Activated T-cell treated with anti-CD3 and anti-CD28 coated beads, Interleukin-2, amount 50 U/mL, for 72 hours (primary cell): ENCODE data around the gene GALNT14. TPM values are rescaled to one million over a fixed set of nuclear protein-coding genes. Genes with fewer than 3 reads are reported as not detected.

Source experiments
- ATAC-seq, 2 donors: fragments of 150-1000 bp; cut with Tn5 transposase; replicated peaks in 1 of 2; 2 replicates each; pipeline ENCODE4 v1.10.0; 2021; ENCODE audit warnings: moderate library complexity in 2 of 2, mild to moderate bottlenecking in 1 of 2
- DNase-seq, 2 donors: peaks; one replicate each; pipeline ENCODE4 v3.0.0; 2021 to 2022; ENCODE audit warnings: mixed read lengths in 1 of 2
- H3K27ac Mint-ChIP-seq: one replicate; pipeline ENCODE4 v1.8.0; 2022; ENCODE audit warnings: mild to moderate bottlenecking, moderate library complexity, mixed read lengths
- H3K27me3 Mint-ChIP-seq: one replicate; pipeline ENCODE4 v1.8.0; 2022; ENCODE audit warnings: low read depth, mixed read lengths
- H3K36me3 Mint-ChIP-seq, 2 donors: one replicate each; pipeline ENCODE4 v1.8.0; 2022; ENCODE audit warnings: mixed read lengths in 2 of 2, mild to moderate bottlenecking in 1 of 2; ENCODE audit not compliant: insufficient read depth in 2 of 2
- H3K4me1 Mint-ChIP-seq: one replicate; pipeline ENCODE4 v1.8.0; 2022; ENCODE audit warnings: low read depth, mixed read lengths
- H3K4me3 Mint-ChIP-seq, 2 donors: one replicate each; pipeline ENCODE4 v1.8.0; 2022; ENCODE audit warnings: mild to moderate bottlenecking in 2 of 2, mixed read lengths in 2 of 2, moderate library complexity in 2 of 2
- H3K9me3 Mint-ChIP-seq, 2 donors: one replicate each; pipeline ENCODE4 v1.8.0; 2022; ENCODE audit warnings: mixed read lengths in 2 of 2
- total RNA-seq, 2 donors: library from RNA; stranded (reverse); gene quantifications; one replicate each; pipeline ENCODE4 v1.2.3, GENCODE V29; 2022

Gene GALNT14
- total RNA-seq, 2 donors from 2014 or later = 0.67 to 0.81 TPM

DNA sequence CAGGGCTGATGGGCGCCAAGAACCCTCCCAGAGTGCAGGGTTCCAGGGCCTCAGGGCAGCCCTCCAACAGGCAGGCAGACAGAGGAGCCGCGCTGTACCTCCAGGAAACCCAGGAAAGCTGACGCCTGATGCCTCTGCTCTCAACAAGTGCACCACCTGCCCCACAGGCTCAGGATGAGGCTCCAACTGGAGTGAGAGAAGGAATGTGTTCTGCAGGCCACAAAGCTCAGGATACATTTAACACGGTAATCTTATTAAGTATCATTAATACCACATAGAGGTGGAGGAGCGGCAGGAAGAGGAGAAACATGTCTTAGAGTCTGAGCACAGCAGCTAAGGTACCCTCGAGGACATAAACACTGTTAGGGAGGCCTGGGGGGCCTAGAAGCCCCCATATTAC is 175.1 kb downstream of the GALNT14 start:
- Mint-ChIP-seq H3K4me1 (peaks cover 5% of the 10 kb centered on the region), H3K9me3 (no peaks in the 10 kb centered on the region), H3K4me3 (no peak overlapping the region), H3K36me3 (no peaks in the 10 kb centered on the region), H3K27ac (no peak overlapping the region), H3K27me3 (no peaks in the 10 kb centered on the region)
- no peak for DNase-seq
- ATAC-seq = no peak

GRCh38 chr2:30960213-30960612 is 178.0 kb downstream of the GALNT14 start:
- no peaks in the 10 kb centered on the region for H3K36me3 Mint-ChIP-seq
- no peak overlapping the region for H3K27ac Mint-ChIP-seq
- no peak for DNase-seq
- ATAC-seq = no peak
- no peaks in the 10 kb centered on the region for H3K27me3 Mint-ChIP-seq
- no peak overlapping the region for H3K4me3 Mint-ChIP-seq
- peaks cover 5% of the 10 kb centered on the region for H3K4me1 Mint-ChIP-seq
- no peaks in the 10 kb centered on the region for H3K9me3 Mint-ChIP-seq

DNA sequence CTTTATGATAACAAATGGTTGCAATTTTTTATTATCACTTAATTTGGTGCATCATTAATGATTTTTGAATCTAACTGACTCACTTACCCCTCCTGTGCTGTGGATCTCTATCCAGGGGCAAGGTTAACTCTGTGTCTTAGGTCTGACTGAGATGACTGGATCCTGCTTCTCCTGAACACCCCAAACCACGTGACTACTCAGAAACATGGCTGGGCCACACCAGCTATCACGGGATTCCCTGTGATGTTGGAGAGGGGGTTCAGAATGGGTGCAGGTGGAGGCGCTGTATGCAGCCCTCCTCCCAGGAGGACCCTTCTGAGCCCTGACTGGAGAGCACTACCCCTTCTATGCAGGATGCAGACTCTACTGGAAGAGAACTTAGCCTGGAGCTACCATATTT is 178.6 kb downstream of the GALNT14 start:
- Mint-ChIP-seq H3K4me3 (no peak overlapping the region), H3K27ac (no peak overlapping the region)

GRCh38 chr2:30958918-30959265 is 179.3 kb downstream of the GALNT14 start:
- Mint-ChIP-seq H3K9me3 (no peaks in the 10 kb centered on the region), H3K27ac (no peak overlapping the region), H3K4me1 (peaks cover 5% of the 10 kb centered on the region), H3K36me3 (no peaks in the 10 kb centered on the region), H3K4me3 (no peak overlapping the region), H3K27me3 (no peaks in the 10 kb centered on the region)
- no peak for DNase-seq
- no peak for ATAC-seq

More for the DNA sequence above, 178.6 kb downstream of the GALNT14 start:
- Mint-ChIP-seq H3K27me3 (no peaks in the 10 kb centered on the region), H3K4me1 (peaks cover 5% of the 10 kb centered on the region), H3K9me3 (no peaks in the 10 kb centered on the region), H3K36me3 (no peaks in the 10 kb centered on the region)
- ATAC-seq (no peak), DNase-seq (no peak)

DNA sequence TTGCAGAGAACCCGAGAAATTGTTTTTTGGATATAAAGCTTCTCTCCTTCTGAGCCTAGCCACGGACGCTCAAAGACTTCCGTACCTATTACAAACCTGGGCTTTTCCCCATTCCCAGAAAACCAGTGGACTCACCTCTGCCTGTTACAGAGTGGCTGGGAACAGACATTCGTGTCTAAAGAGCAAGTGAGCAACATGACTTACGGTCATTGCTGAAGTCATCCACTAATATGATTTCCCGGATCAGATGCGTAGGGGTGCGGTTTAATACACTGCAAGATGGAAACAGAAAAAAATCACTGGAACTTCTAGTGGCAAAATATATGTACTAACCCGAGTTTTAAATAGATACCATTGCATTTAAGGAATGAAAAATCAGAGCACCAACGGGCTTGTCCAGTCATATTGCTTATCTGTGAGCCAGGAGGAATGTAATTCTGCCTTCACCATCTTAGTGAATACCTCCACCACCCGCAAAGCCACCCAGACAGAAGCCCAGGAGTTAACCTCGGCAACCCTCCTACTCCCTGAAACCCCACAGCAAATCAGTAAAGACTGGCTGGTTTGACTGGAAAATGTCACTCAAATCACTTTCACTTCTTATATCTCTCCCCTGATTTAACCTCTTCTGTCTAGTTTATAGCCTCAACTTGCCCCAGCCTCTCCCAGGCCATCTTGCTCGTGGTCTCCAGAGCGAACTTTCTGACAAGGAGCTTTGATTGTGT is 179.9 kb downstream of the GALNT14 start:
- Mint-ChIP-seq H3K27me3 (no peaks in the 10 kb centered on the region), H3K4me3 (no peak overlapping the region), H3K36me3 (no peaks in the 10 kb centered on the region), H3K27ac (no peak overlapping the region), H3K9me3 (no peaks in the 10 kb centered on the region), H3K4me1 (peaks cover 5% of the 10 kb centered on the region)
- ATAC-seq = no peak
- DNase-seq = no peak

DNA sequence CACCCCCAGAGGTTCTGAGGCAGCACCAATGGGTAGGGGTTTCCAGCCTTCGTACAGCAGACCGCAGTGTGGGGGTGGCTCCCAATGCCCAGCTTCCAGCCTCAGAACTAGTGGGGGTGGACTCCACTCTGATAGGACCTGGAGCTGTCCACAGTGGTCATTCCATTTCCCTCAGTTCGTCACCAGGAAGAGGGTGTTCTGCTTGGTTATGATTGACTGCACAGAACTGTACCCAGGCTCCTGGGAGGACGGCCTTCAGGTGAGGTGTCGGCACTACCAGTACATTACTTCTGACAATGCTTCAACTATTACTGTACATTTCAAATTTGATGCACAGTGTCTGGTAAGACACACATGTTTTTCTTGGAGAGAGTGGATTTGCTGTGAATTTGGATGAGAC is 180.6 kb downstream of the GALNT14 start:
- H3K4me1 Mint-ChIP-seq = peaks cover 5% of the 10 kb centered on the region
- H3K27me3 Mint-ChIP-seq = no peaks in the 10 kb centered on the region
- H3K4me3 Mint-ChIP-seq = no peak overlapping the region
- H3K27ac Mint-ChIP-seq = no peak overlapping the region
- ATAC-seq (no peak), DNase-seq (no peak)
- H3K9me3 Mint-ChIP-seq = no peaks in the 10 kb centered on the region
- no peaks in the 10 kb centered on the region for H3K36me3 Mint-ChIP-seq

DNA sequence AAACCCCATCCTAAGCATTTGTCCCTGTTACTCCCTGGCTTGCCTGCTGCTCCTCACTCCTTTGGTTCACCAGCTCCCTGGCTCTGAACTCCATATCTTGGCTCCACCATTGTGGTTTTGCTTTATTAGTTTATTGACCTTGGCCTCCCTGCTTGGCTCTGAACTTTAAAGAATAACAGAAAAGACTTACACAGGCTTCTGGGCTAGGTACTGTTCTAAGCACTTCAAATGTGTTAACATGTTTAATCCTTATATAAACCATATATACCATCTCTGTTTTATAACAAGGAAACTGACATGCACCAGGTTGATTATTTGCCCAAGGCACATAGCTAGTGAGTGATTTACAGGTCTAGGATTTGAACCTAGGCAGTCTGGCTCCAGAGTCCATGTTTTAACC is 181.2 kb downstream of the GALNT14 start:
- Mint-ChIP-seq H3K4me3 (no peak overlapping the region), H3K4me1 (peaks cover 5% of the 10 kb centered on the region), H3K36me3 (no peaks in the 10 kb centered on the region), H3K9me3 (no peaks in the 10 kb centered on the region), H3K27me3 (no peaks in the 10 kb centered on the region), H3K27ac (no peak overlapping the region)
- DNase-seq (no peak), ATAC-seq (no peak)

DNA sequence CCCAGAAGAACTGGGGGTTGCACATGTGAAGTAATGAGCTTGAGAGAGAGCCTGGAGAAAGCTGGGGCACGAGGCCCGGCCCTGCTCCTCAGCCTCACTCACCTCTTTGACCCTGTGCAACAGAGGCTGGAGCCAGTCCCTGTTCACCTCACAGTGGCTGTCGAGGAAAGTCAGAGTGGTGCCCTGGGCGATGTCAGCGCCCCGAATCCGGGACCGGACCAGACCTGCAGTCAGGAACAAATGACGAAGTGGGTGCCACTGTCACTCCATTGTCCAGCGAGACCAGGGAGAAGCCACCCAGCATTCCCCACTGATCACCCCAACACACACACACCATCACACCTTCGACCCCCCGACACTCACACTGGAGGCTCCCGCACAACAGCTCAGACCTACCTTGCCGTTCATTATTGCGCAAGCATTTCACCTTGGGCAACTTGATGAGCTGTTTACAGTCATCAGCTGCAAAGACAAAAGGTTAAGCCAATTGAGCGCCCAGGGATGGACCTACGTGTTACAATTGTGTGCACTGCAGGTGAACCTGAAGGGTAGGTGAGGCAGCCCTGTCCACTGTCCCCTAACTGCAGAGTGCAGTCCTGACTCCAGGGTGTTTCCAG is 182.6 kb downstream of the GALNT14 start:
- ATAC-seq (no peak), DNase-seq (no peak)
- Mint-ChIP-seq H3K27me3 (no peaks in the 10 kb centered on the region), H3K36me3 (no peaks in the 10 kb centered on the region), H3K4me1 (peaks cover 5% of the 10 kb centered on the region), H3K4me3 (no peak overlapping the region), H3K9me3 (no peaks in the 10 kb centered on the region), H3K27ac (no peak overlapping the region)

GRCh38 chr2:30950339-30950738 is 187.9 kb downstream of the GALNT14 start:
- DNase-seq = no peak
- ATAC-seq = no peak

GRCh38 chr2:30949435-30949834 is 188.8 kb downstream of the GALNT14 start:
- no peak for DNase-seq
- no peak overlapping the region for H3K4me3 Mint-ChIP-seq
- no peaks in the 10 kb centered on the region for H3K9me3 Mint-ChIP-seq
- no peak for ATAC-seq
- no peaks in the 10 kb centered on the region for H3K27me3 Mint-ChIP-seq
- H3K27ac Mint-ChIP-seq = no peak overlapping the region
- H3K36me3 Mint-ChIP-seq = no peaks in the 10 kb centered on the region
- no peaks in the 10 kb centered on the region for H3K4me1 Mint-ChIP-seq

More at GRCh38 chr2:30950339-30950738, 187.9 kb downstream of the GALNT14 start:
- Mint-ChIP-seq H3K27me3 (no peaks in the 10 kb centered on the region), H3K4me1 (no peaks in the 10 kb centered on the region), H3K36me3 (no peaks in the 10 kb centered on the region), H3K9me3 (no peaks in the 10 kb centered on the region), H3K27ac (no peak overlapping the region), H3K4me3 (no peak overlapping the region)

- no peaks in the 10 kb centered on the region for H3K27me3 Mint-ChIP-seq
- DNase-seq (no peak), ATAC-seq (no peak)
- no peaks in the 10 kb centered on the region for H3K36me3 Mint-ChIP-seq
- H3K4me3 Mint-ChIP-seq = no peak overlapping the region
- no peak overlapping the region for H3K27ac Mint-ChIP-seq
- H3K9me3 Mint-ChIP-seq = no peaks in the 10 kb centered on the region
- H3K4me1 Mint-ChIP-seq = no peaks in the 10 kb centered on the region
Observed at GRCh38 chr2:30948857-30949256, 189.4 kb downstream of the GALNT14 start.

DNA sequence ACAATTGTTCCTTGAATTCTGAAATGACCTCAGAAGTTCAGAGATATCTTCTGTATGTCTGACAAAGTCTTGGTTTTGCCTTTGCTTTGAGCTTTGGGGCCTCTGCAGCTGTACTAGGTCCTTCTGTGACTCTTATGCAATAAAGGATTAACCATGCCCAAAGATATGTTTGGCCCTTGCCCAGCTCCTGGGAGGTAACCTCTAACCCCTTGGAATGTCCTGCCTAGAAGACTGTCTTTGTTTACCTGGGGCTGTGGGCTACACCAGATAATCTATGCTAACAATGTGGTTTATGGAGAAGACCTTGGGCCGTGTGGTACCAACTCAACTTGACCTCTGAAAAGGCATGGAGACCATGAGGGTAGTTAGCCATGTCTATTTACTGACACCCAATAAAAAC is 190.1 kb downstream of the GALNT14 start:
- no peak for DNase-seq
- Mint-ChIP-seq H3K36me3 (no peaks in the 10 kb centered on the region), H3K27ac (no peak overlapping the region), H3K9me3 (no peaks in the 10 kb centered on the region), H3K27me3 (no peaks in the 10 kb centered on the region), H3K4me3 (no peak overlapping the region), H3K4me1 (no peaks in the 10 kb centered on the region)
- no peak for ATAC-seq

DNA sequence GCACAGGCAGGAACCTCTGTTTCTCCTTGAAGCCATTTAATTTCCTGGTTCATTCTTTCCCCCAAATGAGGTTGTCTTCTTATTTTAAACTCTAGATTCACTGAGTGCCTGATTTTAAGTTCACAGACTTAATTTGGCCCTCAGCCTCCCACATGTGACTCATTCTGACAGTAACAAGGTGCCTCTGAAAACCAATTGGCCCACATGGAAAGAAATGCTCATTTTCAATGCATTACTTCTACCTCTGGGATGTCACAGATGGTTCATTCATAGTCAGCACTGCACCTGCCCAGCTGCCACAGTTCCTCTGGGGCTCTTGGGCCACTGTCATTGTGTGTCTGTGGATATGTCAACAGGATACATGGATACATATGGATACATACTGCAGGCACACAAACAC is 190.6 kb downstream of the GALNT14 start:
- Mint-ChIP-seq H3K9me3 (no peaks in the 10 kb centered on the region), H3K27ac (no peak overlapping the region), H3K4me1 (no peaks in the 10 kb centered on the region), H3K27me3 (no peaks in the 10 kb centered on the region), H3K36me3 (no peaks in the 10 kb centered on the region), H3K4me3 (no peak overlapping the region)
- DNase-seq (peak; percentile 3 to 6), ATAC-seq (peak; percentile 64 to 78)

DNA sequence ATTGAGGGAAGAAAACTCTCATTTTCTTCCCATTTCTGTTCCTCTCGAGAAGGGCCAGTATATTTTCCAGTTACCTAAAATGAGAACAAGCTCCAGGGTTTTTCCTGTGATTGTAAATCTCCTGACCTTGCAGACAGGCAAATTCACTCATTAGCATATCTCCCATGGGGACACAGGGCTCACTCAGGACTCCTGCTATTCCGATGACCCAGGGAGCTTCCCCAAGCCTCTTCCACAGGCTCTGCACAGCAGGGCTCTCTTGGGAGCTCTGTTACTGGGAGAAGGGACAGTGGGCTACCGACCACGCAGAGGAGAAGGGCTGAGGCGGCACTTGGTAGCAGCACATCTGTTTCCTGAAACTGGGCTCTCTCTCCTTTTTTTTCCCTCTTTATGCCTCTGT is 195.8 kb downstream of the GALNT14 start:
- Mint-ChIP-seq H3K9me3 (no peaks in the 10 kb centered on the region), H3K27me3 (peaks cover 21% of the 10 kb centered on the region), H3K36me3 (no peaks in the 10 kb centered on the region), H3K4me1 (no peaks in the 10 kb centered on the region), H3K27ac (no peak overlapping the region), H3K4me3 (no peak overlapping the region)
- ATAC-seq (no peak), DNase-seq (no peak)
